HEK293T (cell line): ENCODE results near the gene FAM53B.

Experiments used
- BHLHE40 ChIP-seq: fragments of 450-650 bp; IDR thresholded peaks from 2 replicates; pipeline ENCODE4 v1.6.1; 2016; ENCODE audit warnings: mild to moderate bottlenecking, moderate library complexity, borderline replicate concordance
- CTBP1 ChIP-seq: fragments of 450-650 bp; IDR thresholded peaks from 2 replicates; pipeline ENCODE4 v1.6.1; 2016; ENCODE audit warnings: borderline replicate concordance
- ELF4 ChIP-seq: fragments of 450-650 bp; IDR thresholded peaks from 2 replicates; pipeline ENCODE4 v1.6.1; 2017; ENCODE audit warnings: antibody characterized with exemption
- FOXA1 ChIP-seq: fragments of 450-650 bp; IDR thresholded peaks from 2 replicates; pipeline ENCODE4 v1.6.1; 2016; ENCODE audit warnings: mild to moderate bottlenecking
- FOXK2 ChIP-seq: fragments of 450-650 bp; IDR thresholded peaks from 2 replicates; pipeline ENCODE4 v1.6.1; 2016; ENCODE audit warnings: mild to moderate bottlenecking
- FOXM1 ChIP-seq: fragments of 450-650 bp; IDR thresholded peaks from 2 replicates; pipeline ENCODE4 v1.6.1; 2017; ENCODE audit warnings: mild to moderate bottlenecking, borderline replicate concordance
- HDGF ChIP-seq: fragments of 450-650 bp; IDR thresholded peaks from 2 replicates; pipeline ENCODE4 v1.6.1; 2017; ENCODE audit warnings: antibody characterized with exemption, borderline replicate concordance
- L3MBTL2 ChIP-seq: fragments of 450-650 bp; conservative IDR thresholded peaks from 2 replicates; pipeline ENCODE4 v1.6.1; 2016; ENCODE audit warnings: mild to moderate bottlenecking
- NFRKB ChIP-seq: fragments of 450-650 bp; IDR thresholded peaks from 2 replicates; pipeline ENCODE4 v1.6.1; 2016; ENCODE audit warnings: mild to moderate bottlenecking, moderate library complexity
- SP1 ChIP-seq: fragments of 450-650 bp; IDR thresholded peaks from 2 replicates; pipeline ENCODE4 v1.6.1; 2017
- SUZ12 ChIP-seq: fragments of 450-650 bp; IDR thresholded peaks from 2 replicates; pipeline ENCODE4 v1.6.1; 2016; ENCODE audit warnings: mild to moderate bottlenecking
- TARDBP ChIP-seq: fragments of 450-650 bp; IDR thresholded peaks from 2 replicates; pipeline ENCODE4 v1.6.1; 2016
- ZNF384 ChIP-seq: fragments of 450-650 bp; IDR thresholded peaks from 2 replicates; pipeline ENCODE4 v1.6.1; 2016
- TF ChIP-seq, protein P1 (sequence below): fragments of 450-650 bp; IDR thresholded peaks from 2 replicates; pipeline ENCODE4 v1.6.1; 2016

DNA sequence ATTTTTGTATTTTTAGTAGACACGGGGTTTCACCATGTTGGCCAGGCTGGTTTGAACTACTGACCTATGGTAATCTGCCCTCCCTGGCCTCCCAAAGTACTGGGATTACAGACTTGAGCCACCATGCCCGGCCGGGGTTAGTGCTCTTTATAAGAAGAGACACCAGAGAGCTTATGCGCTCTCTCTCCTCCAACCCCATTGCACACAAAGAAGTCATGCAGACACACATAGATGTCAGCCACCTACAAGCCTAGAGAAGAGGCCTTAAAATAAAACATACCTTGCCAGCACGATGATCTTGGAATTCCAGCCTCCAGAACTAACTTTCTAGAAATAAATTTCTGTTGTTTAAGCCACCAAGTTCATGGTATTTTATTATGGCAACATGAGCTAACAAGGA, 10.0 kb upstream of the FAM53B start:
- TF ChIP-seq ZNF384 (no peak), SP1 (no peak), NFRKB (no peak), TARDBP (no peak), FOXA1 (no peak), BHLHE40 (no peak), CTBP1 (no peak), HDGF (no peak), ELF4 (no peak), SUZ12 (no peak), FOXM1 (no peak), L3MBTL2 (no peak), FOXK2 (no peak)
- TF ChIP-seq, protein P1, sequence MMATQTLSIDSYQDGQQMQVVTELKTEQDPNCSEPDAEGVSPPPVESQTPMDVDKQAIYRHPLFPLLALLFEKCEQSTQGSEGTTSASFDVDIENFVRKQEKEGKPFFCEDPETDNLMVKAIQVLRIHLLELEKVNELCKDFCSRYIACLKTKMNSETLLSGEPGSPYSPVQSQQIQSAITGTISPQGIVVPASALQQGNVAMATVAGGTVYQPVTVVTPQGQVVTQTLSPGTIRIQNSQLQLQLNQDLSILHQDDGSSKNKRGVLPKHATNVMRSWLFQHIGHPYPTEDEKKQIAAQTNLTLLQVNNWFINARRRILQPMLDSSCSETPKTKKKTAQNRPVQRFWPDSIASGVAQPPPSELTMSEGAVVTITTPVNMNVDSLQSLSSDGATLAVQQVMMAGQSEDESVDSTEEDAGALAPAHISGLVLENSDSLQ, result no peak
